GM20000 (cell line): ENCODE results near the gene OSBPL10.

Experiments
- DNase-seq: peaks from one replicate; pipeline ENCODE4 v3.0.0; 2012; ENCODE audit warnings: low spot score
- CTCF ChIP-seq: IDR thresholded peaks from 2 replicates; pipeline ENCODE4 v1.5.1; 2012; ENCODE audit warnings: mild to moderate bottlenecking, control low read depth; ENCODE audit errors: extremely low read depth, missing control alignments

Gene OSBPL10

GRCh38 chr3:31664031-31664430 lies 317.0 kb downstream of the OSBPL10 start:
- no peak for TF ChIP-seq CTCF

GRCh38 chr3:31661993-31662670 lies 318.9 kb downstream of the OSBPL10 start:
- TF ChIP-seq CTCF = no peak
- no peak for DNase-seq

More at GRCh38 chr3:31664031-31664430, 317.0 kb downstream of the OSBPL10 start:
- DNase-seq = no peak

GRCh38 chr3:31661286-31661685 lies 319.8 kb downstream of the OSBPL10 start:
- no peak for DNase-seq
- no peak for TF ChIP-seq CTCF

- no peak for DNase-seq
- no peak for TF ChIP-seq CTCF
Observed at GRCh38 chr3:31659246-31659645, 321.8 kb downstream of the OSBPL10 start.

GRCh38 chr3:31654998-31655397 lies 326.1 kb downstream of the OSBPL10 start:
- DNase-seq = no peak
- no peak for TF ChIP-seq CTCF

GRCh38 chr3:31653464-31653863 lies 327.6 kb downstream of the OSBPL10 start:
- TF ChIP-seq CTCF = no peak
- DNase-seq = no peak

- no peak for DNase-seq
- TF ChIP-seq CTCF = no peak
Observed at GRCh38 chr3:31652296-31652695, 328.8 kb downstream of the OSBPL10 start.
